Peyer's patch (tissue), 4 donors: ENCODE results near the gene STEAP2.

Source experiments
- POLR2A ChIP-seq, 2 donors: fragments of 450-650 bp; IDR thresholded peaks; one replicate each; pipeline ENCODE4 v1.5.1; 2017; ENCODE audit warnings: antibody characterized with exemption in 2 of 2, mild to moderate bottlenecking in 2 of 2, moderate library complexity in 2 of 2
- TF ChIP-seq, protein P1 (sequence below), 6 experiments: fragments of 450-650 bp in 4 of 6; fragments of 200-600 bp in 2 of 6; sonication (generic) in 1 of 6; IDR thresholded peaks; one replicate each; pipeline ENCODE4 v1.5.1; 2017 to 2019; ENCODE audit warnings: antibody characterized with exemption in 6 of 6, mild to moderate bottlenecking in 3 of 6, moderate library complexity in 1 of 6

- TF ChIP-seq, protein P1, sequence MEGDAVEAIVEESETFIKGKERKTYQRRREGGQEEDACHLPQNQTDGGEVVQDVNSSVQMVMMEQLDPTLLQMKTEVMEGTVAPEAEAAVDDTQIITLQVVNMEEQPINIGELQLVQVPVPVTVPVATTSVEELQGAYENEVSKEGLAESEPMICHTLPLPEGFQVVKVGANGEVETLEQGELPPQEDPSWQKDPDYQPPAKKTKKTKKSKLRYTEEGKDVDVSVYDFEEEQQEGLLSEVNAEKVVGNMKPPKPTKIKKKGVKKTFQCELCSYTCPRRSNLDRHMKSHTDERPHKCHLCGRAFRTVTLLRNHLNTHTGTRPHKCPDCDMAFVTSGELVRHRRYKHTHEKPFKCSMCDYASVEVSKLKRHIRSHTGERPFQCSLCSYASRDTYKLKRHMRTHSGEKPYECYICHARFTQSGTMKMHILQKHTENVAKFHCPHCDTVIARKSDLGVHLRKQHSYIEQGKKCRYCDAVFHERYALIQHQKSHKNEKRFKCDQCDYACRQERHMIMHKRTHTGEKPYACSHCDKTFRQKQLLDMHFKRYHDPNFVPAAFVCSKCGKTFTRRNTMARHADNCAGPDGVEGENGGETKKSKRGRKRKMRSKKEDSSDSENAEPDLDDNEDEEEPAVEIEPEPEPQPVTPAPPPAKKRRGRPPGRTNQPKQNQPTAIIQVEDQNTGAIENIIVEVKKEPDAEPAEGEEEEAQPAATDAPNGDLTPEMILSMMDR (IDR thresholded peaks at IDR 0.05), result no peak
- no peak for TF ChIP-seq POLR2A (IDR thresholded peaks at IDR 0.05)
Observed at GRCh38 chr7:90238583-90238982, 27.0 kb downstream of the STEAP2 start.
